DND-41 (cell line): Measurements from ENCODE around the gene LSM14A.

Source experiments
- ATAC-seq: fragments of 200-7000 bp; cut with Tn5 transposase; 3 replicates; pipeline ENCODE4 v1.9.1; 2021; ENCODE audit warnings: low read depth; ENCODE audit not compliant: insufficient read depth
- DNase-seq: peaks from one replicate; pipeline ENCODE4 v3.0.0-alpha.2; 2020
- H2AFZ ChIP-seq: 2 replicates; pipeline ENCODE4 v1.6.0; 2012; ENCODE audit warnings: low read depth, low read length
- H3K27ac ChIP-seq: 2 replicates; pipeline ENCODE4 v1.5.1; 2012; ENCODE audit warnings: low read length, inconsistent platforms
- H3K27me3 ChIP-seq: fragments of 200-600 bp; sonication (generic); 2 replicates; pipeline ENCODE4 v1.6.0; 2012; ENCODE audit warnings: low read length, mild to moderate bottlenecking, inconsistent platforms; ENCODE audit not compliant: insufficient read depth, poor library complexity
- H3K36me3 ChIP-seq: 2 replicates; pipeline ENCODE4 v1.5.1; 2012; ENCODE audit warnings: low read length, inconsistent platforms; ENCODE audit not compliant: insufficient read depth
- H3K4me1 ChIP-seq: 2 replicates; pipeline ENCODE4 v1.5.1; 2012; ENCODE audit warnings: mild to moderate bottlenecking, low read length; ENCODE audit not compliant: insufficient read depth
- H3K4me2 ChIP-seq: 2 replicates; pipeline ENCODE4 v1.6.0; 2012; ENCODE audit warnings: mild to moderate bottlenecking, moderate library complexity, low read length, inconsistent platforms; ENCODE audit not compliant: insufficient read depth
- H3K4me3 ChIP-seq, 2 experiments: fragments of 200-600 bp in 1 of 2; shearing (Covaris generic) in 1 of 2; 2 replicates each; pipeline ENCODE4 v1.5.1; 2012 to 2016; ENCODE audit warnings: inconsistent platforms in 2 of 2, low read length in 2 of 2, mild to moderate bottlenecking in 2 of 2, low read depth in 1 of 2, moderate library complexity in 1 of 2
- H3K79me2 ChIP-seq: 2 replicates; pipeline ENCODE4 v1.6.0; 2012; ENCODE audit warnings: low read length, inconsistent platforms; ENCODE audit not compliant: insufficient read depth
- H3K9ac ChIP-seq: 2 replicates; pipeline ENCODE4 v1.6.0; 2012; ENCODE audit warnings: low read depth, mild to moderate bottlenecking, inconsistent platforms, low read length, moderate library complexity
- H3K9me3 ChIP-seq: 2 replicates; pipeline ENCODE4 v1.5.1; 2012; ENCODE audit warnings: low read length, moderate library complexity, mild to moderate bottlenecking, inconsistent platforms; ENCODE audit not compliant: insufficient read depth, severe bottlenecking
- H4K20me1 ChIP-seq: 2 replicates; pipeline ENCODE4 v1.6.0; 2012; ENCODE audit warnings: low read length; ENCODE audit not compliant: insufficient read depth
- EZH2 ChIP-seq: IDR thresholded peaks from 3 replicates; pipeline ENCODE4 v1.6.1; 2012; ENCODE audit warnings: borderline replicate concordance, low read depth, mild to moderate bottlenecking, moderate library complexity, low read length, inconsistent platforms; ENCODE audit not compliant: severe bottlenecking
- TF ChIP-seq, protein P1 (sequence below): IDR thresholded peaks from 2 replicates; pipeline ENCODE4 v1.5.1; 2012; ENCODE audit warnings: borderline replicate concordance, low read length, moderate library complexity, mild to moderate bottlenecking; ENCODE audit not compliant: poor library complexity, severe bottlenecking; ENCODE audit errors: extremely low read depth

Gene LSM14A

GRCh38 chr19:34231439-34231838 is 59.1 kb downstream of the LSM14A start:
- Histone ChIP-seq H3K9ac (no peak overlapping the region), H3K9me3 (no peaks in the 10 kb centered on the region), H3K4me3 (no peak overlapping the region), H4K20me1 (peaks cover 10% of the 10 kb centered on the region; the same call in 1 of the 2 replicates), H2AFZ (no peak overlapping the region), H3K4me1 (no peaks in the 10 kb centered on the region), H3K27ac (no peak overlapping the region), H3K79me2 (no peaks in the 10 kb centered on the region), H3K36me3 (peaks cover 43% of the 10 kb centered on the region), H3K4me2 (no peak overlapping the region), H3K27me3 (no peaks in the 10 kb centered on the region)
- DNase-seq (no peak), ATAC-seq (no peak)
- TF ChIP-seq EZH2 = no peak
- TF ChIP-seq, protein P1, sequence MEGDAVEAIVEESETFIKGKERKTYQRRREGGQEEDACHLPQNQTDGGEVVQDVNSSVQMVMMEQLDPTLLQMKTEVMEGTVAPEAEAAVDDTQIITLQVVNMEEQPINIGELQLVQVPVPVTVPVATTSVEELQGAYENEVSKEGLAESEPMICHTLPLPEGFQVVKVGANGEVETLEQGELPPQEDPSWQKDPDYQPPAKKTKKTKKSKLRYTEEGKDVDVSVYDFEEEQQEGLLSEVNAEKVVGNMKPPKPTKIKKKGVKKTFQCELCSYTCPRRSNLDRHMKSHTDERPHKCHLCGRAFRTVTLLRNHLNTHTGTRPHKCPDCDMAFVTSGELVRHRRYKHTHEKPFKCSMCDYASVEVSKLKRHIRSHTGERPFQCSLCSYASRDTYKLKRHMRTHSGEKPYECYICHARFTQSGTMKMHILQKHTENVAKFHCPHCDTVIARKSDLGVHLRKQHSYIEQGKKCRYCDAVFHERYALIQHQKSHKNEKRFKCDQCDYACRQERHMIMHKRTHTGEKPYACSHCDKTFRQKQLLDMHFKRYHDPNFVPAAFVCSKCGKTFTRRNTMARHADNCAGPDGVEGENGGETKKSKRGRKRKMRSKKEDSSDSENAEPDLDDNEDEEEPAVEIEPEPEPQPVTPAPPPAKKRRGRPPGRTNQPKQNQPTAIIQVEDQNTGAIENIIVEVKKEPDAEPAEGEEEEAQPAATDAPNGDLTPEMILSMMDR = no peak

DNA sequence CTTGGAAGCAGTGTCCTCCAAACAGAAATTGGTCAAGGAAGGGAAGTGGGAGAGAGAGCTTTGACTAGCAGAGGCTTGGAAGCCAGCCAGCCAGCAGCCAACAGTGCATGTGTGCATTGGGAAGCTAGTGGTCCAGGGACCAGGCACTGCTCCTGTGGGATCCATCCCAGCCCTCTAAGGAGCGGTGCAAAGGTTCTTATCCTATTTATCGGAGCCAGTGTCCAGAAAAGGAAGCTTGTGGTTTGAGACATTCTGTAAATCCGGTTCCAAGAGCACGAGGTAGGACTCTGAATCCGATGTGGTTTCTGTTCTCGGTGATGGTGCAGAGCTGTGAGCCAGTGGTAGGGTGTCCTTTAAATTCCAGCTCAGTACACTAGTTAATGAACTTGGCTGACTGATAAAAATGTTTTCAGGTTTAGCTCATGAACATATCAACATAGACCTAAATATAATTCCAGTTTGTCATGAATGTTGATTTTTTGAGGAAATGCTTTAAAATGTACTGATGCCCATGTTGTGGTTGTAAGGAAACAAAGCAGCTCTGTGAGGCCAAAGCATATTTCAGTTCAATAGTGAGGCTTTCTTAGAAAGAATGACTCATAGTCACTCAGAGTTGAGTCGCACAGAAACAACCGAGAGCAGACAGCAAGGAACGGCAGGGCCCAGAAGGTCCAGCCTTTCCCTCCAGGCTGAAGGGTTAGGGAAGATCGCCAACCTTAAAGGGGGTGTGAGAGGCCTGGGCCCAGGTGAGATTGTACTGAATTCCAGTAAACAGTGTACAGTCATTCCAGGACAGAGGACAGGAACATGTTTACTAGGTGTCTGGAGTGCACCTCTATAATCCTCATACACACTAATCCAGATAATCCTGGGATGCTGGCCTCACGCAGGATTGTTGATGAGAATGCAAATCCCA is 60.5 kb downstream of the LSM14A start:
- TF ChIP-seq EZH2 = no peak
- TF ChIP-seq, protein P1 = no peak
- H3K27ac ChIP-seq = no peak overlapping the region
- no peaks in the 10 kb centered on the region for H3K27me3 ChIP-seq
- no peak overlapping the region for H3K4me3 ChIP-seq
- no peaks in the 10 kb centered on the region for H3K9me3 ChIP-seq
- H4K20me1 ChIP-seq = peaks cover 12% of the 10 kb centered on the region; the same call in 1 of the 2 replicates
- H2AFZ ChIP-seq = no peak overlapping the region
- no peak overlapping the region for H3K4me2 ChIP-seq
- H3K4me1 ChIP-seq = no peaks in the 10 kb centered on the region
- ATAC-seq (peak; percentile 41; the same call in 1 of the 3 replicates), DNase-seq (no peak)
- H3K79me2 ChIP-seq = no peaks in the 10 kb centered on the region
- H3K36me3 ChIP-seq = peaks cover 29% of the 10 kb centered on the region
- no peak overlapping the region for H3K9ac ChIP-seq

GRCh38 chr19:34235425-34235940 is 63.2 kb downstream of the LSM14A start:
- H3K9ac ChIP-seq = no peak overlapping the region
- no peaks in the 10 kb centered on the region for H3K4me1 ChIP-seq
- no peak overlapping the region for H3K4me3 ChIP-seq
- no peaks in the 10 kb centered on the region for H3K27me3 ChIP-seq
- DNase-seq (no peak), ATAC-seq (no peak)
- no peaks in the 10 kb centered on the region for H3K79me2 ChIP-seq
- H2AFZ ChIP-seq = no peak overlapping the region
- peaks cover 3% of the 10 kb centered on the region; the same call in 1 of the 2 replicates for H3K36me3 ChIP-seq
- H3K27ac ChIP-seq = no peak overlapping the region
- peaks cover 8% of the 10 kb centered on the region; the same call in 1 of the 2 replicates for H4K20me1 ChIP-seq
- TF ChIP-seq, protein P1 = no peak
- no peak for TF ChIP-seq EZH2
- H3K4me2 ChIP-seq = no peak overlapping the region
- no peaks in the 10 kb centered on the region for H3K9me3 ChIP-seq
